CD4-positive, alpha-beta T cell treated with Interleukin-6 at 100 ng/mL for 8 hours (primary cell): Measurements from ENCODE around the gene TMEM108.

Experiments
- DNase-seq: peaks from one replicate; pipeline ENCODE4 v3.0.0-alpha.2; 2020; ENCODE audit warnings: mixed read lengths, low spot score

Gene TMEM108

DNA sequence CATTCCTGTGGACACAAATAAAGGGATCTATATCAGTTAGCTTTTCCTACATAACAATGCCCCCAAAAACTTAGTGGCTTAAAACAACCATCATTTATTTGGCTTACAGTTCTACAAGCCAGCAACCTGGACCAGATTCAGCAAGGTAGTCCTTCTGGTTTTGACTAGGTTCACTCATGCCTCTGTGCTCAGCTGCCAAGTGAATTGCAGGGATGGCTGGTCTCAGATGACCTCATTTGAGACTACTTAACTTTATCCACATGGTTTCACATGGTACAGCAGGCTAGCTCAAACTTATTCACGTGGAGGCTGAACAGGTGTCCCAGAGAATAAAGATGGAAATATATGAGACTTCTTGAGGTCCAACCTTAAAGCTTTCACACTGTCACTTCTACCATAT is 242.4 kb downstream of the TMEM108 start:
- DNase-seq = no peak

DNA sequence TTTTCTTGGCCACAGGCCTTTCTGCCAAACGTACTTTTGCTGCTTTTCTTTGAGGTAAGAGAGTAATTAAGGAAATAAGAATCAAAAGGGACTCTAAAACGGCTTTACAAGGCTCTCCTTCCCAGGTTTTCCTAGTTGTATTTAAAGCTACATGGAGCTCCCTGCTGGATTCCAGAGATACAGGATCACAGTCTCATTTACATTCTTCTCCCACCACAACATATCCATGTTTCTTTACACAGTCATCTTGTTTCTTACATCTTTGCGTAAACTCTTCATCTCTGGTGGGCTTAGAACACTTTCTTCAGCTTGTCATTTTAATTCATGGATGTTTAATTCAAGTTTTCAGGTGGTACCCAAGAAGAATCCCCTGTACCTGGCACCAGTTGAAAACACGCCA is 244.0 kb downstream of the TMEM108 start:
- DNase-seq = no peak

GRCh38 chr3:133283958-133284807 is 246.0 kb downstream of the TMEM108 start:
- no peak for DNase-seq

DNA sequence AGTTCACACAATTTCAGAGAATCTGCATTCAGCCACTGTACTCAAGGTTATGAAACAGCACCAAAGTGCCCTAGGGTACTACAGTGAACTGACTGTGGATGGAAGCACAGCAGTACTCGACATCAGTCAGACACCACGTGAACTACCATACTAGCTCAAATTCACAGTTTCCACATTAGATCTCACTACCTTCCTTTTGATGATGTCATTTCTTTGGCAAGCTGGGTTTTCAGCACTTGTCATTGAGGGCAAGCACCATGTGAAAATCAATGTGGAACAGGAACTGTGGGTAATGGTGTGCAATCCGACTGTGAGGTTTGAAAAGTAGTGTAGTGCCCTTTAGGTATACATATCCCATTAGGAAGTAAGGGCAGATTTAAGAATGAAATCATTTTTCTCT is 251.1 kb downstream of the TMEM108 start:
- no peak for DNase-seq

DNA sequence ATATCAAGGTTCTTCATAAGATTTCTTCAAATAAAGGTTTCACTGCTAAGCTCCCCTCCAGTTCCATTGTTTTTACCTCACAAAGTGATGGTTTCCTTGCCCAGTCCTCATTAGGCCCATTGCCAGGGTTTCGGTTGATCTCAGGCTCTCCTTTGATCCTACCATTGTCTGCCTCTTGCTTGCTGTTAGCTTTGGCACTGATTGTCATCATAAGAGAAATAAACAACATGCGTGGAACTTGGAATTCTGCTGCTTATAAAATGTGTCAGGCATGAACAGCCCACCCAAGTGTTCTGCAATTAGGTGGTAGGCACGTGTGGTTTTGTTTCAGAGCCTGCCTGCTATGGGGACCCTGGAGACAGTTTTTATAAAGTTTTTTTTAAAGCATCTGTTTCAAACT is 254.1 kb downstream of the TMEM108 start:
- no peak for DNase-seq

DNA sequence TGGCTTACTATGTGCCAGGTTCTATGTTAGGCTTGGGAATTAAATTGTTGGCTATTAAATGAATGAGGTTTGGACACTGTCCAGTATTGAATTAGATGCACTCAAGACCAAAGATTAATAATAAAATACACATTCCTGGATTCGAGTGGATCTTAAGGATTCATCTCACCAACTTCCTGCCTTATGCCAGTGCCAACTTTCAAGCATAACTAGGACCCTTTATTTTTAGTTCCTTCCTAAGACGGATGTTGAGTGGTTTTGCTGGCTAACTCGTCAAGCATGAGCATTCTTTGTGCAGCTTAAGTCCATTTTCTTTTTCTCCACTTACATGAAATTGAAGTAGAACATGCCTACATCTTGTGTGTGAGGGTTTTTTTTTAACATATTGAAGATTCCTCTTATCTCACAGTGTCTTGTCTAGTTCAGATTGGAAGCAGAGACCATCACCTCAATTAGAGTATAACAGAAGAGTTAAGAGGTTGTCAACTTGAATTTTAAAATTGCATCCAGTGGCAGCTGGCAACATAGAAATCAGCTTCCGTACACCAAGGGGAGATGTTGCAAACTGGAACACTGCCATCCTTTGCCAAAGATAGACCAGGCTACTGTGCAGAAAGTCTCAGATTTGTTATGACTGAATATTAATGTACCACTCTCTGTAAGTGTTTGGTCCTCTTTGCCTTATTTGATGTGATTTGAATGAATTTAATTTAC is 255.4 kb downstream of the TMEM108 start:
- DNase-seq = no peak

- DNase-seq = no peak
These were observed 256.1 kb downstream of the TMEM108 start for GRCh38 chr3:133294253-133294652.

DNA sequence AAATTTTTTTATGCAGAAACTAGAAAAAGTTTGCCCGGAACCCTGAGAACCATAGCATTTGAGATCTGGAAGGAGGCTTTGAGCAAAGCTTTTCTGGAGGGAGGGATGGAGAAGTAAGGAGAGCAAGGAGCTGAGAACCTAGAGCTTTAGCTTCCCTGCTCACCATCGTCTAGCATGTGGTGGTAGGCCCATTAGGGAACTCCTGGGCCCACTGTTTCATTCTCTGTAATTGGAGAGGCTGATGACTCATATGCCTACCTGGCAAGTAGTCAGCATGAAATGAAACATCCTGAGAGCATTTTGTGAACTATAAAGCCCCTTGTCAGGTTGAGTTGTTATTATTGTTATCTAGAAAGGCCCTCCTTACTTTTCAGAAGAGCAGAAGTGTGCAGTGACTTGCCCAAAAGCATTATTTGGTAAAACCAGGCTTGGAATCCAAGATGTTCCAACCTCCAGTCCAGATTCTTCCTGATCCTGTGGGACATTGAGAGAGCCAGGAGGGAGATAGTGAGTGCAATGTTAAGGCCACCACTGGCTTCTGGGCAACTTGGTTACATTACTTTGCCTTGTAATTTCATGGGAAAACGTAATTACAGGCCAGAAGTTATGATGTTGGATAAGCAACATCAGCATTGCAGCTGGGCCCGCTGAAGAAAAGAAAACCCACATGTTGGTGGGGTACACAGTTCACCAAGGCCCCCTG is 257.2 kb downstream of the TMEM108 start:
- no peak for DNase-seq

GRCh38 chr3:133295944-133296917 is 258.0 kb downstream of the TMEM108 start:
- no peak for DNase-seq

DNA sequence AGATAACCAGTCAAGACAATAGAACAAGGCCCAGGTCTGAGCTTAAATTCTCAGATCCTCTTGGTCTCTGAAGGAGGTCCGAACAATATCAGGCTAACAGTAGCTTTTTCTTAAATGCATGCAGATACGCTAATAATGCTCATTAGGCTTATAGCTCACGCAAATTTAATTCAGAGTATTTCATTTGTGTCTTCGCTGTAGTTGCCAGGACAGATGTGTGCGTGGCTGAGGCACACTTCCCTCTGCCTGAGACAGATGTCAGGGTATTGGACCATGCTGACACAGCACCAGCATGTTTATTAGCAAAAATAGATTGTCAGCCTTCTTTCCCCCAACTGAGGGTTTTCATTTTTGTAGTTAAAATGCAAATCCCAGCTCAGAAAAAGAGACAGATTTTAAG is 258.8 kb downstream of the TMEM108 start:
- DNase-seq = no peak

GRCh38 chr3:133300102-133300501 is 261.9 kb downstream of the TMEM108 start:
- DNase-seq = no peak

- no peak for DNase-seq
These were observed 263.0 kb downstream of the TMEM108 start for GRCh38 chr3:133301194-133301593.

- no peak for DNase-seq
These were observed 263.5 kb downstream of the TMEM108 start for GRCh38 chr3:133301731-133302130.

DNA sequence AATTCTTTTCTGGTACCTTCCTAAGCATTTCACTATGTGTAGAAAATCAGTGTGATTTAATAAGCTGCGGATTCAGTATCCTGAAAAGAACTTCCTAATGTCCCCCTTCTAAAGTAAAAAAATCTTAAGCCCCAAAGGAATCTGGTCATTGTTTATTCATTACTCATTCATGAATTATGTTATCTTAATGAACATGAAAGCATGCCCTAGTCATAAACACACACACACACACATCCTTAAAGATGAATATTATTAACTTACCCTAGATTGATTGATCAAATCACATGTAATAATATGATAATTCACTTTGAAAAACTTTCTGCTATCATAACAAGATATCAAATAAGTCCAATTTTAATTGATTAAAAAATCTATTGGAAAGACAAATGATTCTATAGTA is 265.2 kb downstream of the TMEM108 start:
- DNase-seq = no peak

GRCh38 chr3:133317866-133318265 is 279.7 kb downstream of the TMEM108 start:
- DNase-seq = no peak

GRCh38 chr3:133328373-133328772 is 290.2 kb downstream of the TMEM108 start:
- no peak for DNase-seq

DNA sequence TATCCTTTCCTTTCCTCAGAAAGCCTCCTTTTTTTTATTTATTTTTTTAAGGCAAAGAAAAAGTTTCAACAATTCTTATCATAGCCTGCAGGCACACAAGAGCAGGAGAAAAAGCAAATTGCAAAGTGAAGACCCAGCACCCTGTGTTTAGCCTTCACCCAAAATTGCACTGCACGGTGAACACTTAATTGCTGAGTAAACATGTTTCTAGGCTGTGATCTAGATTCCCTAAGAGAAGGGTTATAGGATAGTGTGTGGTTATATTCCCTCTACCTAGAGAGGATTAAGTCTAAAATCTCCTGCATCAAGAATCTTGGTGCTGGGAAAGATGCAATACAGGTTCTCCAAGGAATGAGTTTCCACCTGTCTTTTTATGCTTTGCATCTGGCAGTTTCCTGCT is 291.4 kb downstream of the TMEM108 start:
- no peak for DNase-seq

GRCh38 chr3:133330065-133330464 is 291.9 kb downstream of the TMEM108 start:
- DNase-seq = no peak

DNA sequence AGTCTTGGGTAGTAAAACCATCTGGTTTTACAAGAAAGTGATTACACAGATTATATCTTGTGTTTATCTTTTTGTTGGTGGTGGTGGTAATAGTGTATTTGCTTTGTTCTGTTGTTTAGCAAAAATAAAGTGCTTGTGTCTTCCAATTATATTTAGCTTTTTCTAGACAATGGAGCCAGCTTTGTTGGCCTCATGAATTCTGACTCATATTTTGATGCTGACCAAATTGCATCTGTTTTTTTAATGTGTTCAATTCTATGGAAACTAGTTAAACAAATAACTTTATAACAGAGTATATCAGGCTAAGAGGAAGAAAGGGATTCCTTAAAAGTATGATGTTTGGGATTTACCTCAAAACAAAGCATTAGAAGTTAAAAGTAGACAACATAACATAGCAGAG is 292.3 kb downstream of the TMEM108 start:
- no peak for DNase-seq

- DNase-seq = no peak
These were observed 316.5 kb downstream of the TMEM108 start for GRCh38 chr3:133354721-133355120.

DNA sequence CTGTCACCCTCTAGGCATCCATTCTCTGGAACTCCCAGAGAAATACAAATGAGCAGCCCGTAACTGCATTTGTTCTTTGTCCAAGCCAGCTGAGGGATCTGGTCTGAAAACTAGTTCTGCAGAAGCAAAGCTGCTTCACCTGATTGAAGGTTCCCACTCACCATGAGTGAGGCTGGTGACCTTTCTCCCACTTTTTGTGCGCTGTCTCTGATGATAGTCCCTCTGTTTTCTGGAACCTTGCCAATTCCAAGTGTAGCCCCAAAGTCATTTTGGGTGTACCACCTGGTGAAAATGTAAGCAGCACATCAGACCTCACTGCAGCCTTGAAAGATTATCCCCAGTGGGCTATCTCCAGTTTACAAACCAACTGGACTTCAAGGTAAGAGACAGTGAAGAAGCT is 322.3 kb downstream of the TMEM108 start:
- no peak for DNase-seq

- no peak for DNase-seq
These were observed 322.8 kb downstream of the TMEM108 start for GRCh38 chr3:133361011-133361410.
